ENCODE results near the gene TMCO1.
"Not testable (repeated sequence)": the region's sequence is repeated elsewhere in the genome, so short reads cannot be mapped to it uniquely, and the experiment has no call there.

TMCO1 gene

DNA sequence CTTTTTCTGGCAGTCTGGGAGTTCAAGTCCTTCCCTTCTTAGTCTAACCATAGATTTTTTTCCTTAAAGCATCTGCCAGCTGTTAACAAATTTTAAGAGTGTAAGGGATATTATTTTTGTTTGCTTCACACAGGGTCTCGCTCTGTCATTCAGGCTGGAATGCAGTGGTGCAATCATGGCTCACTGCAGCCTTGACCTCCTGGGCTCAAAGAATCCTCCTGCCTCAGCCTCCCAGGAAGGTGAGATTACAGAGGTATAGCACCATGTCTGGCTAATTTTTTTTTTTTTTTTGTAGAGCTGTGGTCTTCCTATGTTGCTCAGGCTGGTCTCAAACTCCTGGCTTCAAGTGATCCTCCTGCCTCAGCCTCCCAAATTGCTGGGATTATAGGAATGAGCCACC, 23.8 kb downstream of the TMCO1 start:
- DNase-seq, result not testable (repeated sequence)

DNA sequence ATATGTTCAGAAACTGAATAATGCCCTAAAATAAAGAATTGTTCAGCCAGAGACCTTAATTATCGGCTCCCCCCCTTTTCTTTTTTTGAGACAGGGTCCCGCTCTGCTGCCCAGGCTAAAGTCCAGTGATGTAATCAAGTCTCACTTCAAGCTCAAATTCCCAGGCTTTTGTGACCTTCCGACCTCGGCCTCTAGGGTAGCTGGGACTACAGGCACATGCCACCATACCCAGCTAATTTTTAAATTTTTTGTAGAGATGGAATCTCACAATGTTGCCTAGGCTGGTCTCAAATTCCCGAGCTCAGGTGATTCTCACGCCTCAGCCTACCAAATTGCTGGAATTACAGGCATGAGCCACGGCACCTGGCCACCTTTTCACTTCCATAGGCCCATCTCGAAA, 26.5 kb downstream of the TMCO1 start:
- DNase-seq, result no peak

DNA sequence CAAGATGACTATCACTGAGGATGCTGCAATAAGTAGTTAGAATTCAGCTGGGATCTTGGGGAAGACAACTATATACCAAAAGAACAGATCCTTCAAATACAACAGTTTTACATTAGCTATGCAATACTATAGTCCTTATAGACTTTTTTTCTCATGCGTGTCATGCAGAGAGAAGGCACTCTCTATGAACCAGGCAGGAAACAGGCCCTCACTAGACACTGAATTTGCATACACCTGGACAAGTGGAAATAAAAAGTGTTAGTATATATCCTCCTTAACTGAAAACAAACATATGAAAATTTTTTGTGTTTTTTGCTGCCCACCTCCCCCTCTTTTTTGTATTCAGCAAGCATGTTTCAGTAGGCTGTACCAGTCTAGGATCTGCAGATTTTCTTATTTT, 29.9 kb downstream of the TMCO1 start:
- peak in 1 of 2 experiments; percentile 4 for DNase-seq

DNA sequence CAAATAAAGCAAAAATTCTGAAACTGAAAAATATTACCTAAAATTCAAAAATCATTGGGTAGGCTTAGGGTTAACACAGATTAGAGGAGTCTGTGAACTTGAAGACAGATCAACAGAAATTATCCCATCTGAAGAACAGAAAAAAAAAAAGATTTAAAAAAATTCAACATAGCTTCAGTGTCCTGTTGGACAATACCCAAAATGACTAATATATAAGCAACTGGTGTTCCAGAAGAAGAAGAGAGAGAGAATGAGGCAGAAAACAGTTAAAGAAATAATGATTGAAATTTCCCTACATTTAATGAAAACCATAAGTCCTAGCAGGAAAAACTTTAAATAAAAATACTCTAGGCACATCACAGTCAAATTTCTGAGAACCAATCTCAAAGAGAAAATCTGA, 31.5 kb downstream of the TMCO1 start:
- DNase-seq, result no peak

DNA sequence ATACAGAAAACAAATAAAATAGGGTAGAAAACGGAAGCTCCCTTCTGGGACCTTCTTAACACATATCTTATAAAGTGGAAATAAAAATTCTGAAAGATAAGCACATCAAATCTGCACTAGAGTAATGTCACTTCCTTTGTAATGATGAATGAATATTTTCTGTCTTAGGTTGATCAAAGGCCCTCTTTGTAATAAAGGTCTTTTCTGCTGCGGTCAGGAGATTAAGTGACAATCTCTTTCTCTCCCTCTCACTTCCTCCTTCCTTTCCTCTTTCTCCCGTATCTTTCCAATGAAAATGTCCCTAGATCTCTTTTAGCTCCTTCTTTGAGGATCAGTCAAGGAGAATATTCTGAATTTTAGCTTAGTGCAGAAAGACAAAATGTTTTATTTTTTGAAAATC, 33.8 kb downstream of the TMCO1 start:
- no peak for DNase-seq

DNA sequence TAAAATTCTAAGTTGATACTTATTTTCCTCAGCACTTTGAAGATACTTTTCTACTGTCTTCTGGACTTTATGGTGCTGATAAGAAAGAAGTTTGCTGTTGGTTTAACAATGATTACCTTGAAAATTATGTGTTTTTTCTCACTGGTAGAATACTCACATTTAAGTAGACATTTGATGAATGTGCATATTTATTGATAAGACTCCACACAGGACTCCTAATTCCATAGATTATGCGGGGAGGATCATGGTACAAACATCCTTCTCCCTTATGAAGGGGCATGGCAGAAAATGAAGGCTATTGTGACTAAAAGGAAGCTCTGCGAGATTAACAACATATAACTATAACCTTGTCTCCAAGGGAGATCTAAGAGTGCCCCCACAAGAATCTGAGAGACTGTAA, 41.8 kb downstream of the TMCO1 start:
- no peak for DNase-seq

DNA sequence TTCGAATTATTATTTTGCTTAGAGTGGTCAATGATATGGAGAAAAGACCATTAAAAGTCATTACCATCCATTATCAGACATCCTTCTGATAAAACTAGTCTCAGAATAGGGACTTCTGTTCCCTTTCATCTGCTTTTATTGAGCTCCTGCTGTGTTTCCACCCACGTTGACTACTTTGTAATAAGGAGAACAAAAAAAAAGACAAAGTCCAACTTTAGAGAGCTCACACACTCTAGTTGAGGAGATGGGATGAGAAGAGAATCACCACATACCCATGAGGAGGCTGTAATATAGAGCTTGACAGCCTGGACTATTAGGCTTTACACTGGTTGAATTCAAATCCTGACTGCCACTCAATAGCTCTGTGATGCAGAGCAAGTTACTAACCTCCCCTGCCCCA, 42.5 kb downstream of the TMCO1 start:
- DNase-seq, result no peak

DNA sequence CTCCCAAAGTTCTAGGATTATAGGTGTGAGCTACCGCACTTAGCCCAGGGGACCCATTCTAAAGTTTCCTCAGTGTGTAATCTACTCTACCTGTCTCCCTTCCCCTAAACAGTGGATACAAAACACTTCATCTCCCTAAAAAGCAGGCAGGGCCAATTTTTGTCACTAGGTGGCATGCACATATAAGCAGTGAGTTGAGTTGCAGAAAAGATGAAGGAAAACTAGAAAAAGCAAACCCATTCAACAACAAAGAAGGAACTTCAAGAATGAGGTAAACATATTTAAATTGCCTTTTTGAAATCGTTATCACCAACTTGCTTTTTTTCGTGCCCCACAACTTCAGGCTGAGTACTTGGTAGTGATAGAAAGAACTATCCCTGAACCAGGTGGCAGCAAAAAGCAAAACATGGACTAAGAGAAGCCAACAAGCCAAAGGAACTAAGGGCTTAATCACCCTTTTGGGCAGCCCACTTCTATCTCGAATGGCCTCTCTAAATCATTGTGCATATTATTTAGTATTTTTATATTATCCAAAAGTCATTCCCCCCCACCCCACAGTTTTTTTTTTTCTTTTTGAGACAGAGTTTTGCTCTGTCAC, 50.7 kb downstream of the TMCO1 start:
- DNase-seq, result peak; percentile 53 to 60

DNA sequence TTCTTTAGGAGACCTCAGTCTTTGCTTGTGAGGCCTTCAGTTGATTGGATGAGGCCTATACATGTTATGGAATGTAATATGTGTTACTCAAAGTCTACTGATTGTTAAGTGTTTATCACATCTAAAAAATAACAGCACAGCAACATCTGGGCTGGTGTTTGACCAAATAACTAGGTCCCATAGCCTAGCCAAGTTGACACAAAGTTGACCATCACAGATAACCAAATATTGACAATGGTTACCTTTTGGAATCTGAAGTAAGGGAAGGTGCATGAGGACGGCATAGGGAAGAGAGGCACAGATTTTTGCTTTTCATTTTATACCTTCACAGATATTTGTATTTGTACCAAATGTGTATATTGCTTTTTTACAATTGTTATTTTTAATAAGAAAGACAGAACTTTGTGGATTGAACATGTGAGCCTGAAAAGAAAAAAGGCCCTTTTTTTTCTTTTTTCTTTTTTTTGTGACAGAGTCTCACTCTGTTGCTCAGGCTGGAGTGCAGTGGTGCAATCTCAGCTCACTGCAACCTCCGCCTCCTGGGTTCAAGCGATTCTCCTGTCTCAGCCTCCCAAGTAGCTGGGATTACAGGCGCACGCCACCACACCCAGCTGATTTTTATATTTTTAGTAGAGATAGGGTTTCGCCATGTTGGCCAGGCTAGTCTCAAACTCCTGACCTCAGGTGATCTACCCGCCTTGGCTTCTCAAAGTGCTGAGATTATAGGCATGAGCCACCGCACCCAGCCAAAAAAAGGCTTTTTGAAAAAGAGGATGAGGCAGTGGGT, 52.2 kb downstream of the TMCO1 start:
- DNase-seq, result not testable (repeated sequence)

DNA sequence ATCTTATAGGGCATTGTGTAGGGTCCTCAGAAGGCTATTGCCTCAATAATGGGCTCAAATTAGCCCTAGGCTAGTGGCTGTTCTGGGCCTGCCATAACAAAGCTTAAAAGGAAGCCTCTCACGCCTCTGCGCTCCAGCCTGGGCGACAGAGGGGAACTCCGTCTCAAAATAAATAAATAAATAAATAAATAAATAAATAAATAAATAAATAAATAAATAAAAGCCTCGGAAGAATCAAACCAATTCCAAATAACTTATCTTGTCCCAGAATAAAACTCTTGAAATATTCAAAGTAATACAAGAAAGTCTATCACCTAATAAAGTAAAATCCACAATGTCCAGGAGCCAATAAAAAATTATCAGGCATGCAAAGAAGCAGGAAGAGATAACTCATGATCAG, 55.9 kb downstream of the TMCO1 start:
- no peak for DNase-seq

DNA sequence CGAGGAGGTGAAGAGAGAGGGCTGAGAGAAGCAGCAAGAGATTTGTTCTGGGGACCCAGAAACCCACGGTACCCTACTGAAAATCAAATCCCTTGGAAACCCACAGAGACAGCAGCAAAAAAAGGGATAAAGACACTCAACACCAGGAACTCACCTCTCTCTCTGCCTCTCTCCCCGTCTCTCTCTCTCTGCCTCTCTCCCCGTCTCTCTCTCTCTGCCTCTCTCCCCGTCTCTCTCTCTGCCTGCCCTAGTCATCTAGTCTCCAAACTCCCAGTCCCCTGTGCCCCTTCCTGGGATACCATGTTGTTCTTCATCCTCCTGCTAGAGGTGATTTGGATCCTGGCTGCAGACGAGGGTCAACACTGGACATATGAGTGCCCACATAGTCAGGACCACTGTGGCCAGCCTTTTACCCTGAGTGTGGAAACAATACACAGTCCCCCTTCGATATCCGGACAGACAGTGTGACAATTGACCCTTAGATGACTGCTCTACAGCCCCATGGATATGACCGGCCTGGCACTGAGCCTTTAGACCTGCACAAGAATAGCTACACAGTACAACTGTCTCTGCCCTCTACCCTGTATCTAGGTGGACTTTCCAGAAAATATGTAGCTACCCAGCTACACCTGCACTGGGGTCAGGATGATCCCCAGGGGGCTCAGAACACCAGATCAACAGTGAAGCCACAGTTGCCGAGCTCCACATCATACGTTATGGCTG, 60.5 kb downstream of the TMCO1 start:
- DNase-seq, result no peak

DNA sequence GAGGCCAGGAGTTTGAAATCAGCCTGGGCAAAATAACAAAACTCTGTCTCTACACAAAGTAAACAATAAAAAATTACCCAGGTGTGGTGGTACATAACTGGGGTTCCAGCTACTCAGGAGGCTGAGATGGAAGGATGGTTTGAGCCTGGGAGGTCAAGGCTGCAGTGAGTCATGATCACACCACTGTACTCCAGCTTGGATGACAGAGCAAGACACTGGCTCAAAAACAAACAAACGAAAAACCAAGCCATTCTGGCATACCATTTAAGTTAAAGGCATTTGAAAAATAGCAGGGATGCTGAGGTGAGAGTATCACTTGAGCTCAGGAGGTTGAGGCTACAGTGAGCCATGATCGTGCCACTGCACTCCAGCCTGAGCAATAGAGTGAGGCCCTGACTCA, 65.0 kb downstream of the TMCO1 start:
- no peak for DNase-seq

DNA sequence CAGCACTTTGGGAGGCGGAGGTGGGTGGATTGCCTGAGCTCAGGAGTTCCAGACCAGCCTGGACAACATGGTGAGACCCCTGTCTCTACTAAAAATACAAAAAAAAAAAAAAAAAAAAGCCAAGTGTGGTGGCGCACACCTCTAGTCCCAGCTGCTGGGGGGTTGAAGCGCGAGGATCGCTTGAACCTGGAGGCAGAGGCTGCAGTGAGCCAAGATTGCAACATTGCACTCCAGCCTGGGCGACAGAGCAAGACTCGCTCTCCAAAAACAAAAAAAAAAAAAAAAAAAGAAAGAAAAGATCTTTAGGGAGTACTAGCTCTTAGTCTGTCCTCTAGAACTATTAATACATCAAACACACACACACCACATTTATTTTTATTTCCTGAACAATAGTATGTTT, 66.7 kb downstream of the TMCO1 start:
- not testable (repeated sequence) for DNase-seq

DNA sequence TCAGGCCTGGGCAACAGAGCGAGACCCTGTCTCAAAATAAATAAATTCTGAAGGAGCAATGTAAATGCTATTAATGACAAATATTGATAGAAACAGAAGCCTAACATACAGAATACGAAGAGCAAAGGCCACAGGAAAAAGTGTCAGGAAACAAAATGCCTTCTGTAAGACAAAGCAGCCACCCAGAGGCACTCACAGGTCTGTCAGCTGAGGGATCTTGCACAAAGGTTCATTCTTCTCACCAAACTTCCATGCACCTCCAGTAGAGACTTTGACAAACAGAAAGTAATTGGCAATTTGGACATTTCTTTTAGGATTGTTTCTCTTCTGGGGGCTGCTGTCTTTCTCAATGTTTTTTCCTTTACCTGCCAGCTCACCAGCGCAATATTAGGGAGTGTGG, 69.1 kb downstream of the TMCO1 start:
- no peak for DNase-seq

DNA sequence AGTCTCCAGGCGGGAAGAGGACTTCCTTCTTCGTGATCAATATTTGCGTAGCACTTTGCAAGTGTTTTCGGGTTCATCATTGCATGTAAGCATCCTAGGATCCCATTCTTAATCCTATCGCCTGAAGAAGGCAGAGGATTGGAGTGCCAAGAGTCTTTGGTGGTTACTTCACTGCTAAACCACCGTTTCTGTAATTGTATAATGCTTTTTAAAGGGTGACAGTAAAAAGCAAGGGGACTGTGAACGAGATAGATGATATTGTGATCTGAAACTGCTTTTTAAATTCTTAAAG, 70.0 kb downstream of the TMCO1 start:
- DNase-seq, result no peak

DNA sequence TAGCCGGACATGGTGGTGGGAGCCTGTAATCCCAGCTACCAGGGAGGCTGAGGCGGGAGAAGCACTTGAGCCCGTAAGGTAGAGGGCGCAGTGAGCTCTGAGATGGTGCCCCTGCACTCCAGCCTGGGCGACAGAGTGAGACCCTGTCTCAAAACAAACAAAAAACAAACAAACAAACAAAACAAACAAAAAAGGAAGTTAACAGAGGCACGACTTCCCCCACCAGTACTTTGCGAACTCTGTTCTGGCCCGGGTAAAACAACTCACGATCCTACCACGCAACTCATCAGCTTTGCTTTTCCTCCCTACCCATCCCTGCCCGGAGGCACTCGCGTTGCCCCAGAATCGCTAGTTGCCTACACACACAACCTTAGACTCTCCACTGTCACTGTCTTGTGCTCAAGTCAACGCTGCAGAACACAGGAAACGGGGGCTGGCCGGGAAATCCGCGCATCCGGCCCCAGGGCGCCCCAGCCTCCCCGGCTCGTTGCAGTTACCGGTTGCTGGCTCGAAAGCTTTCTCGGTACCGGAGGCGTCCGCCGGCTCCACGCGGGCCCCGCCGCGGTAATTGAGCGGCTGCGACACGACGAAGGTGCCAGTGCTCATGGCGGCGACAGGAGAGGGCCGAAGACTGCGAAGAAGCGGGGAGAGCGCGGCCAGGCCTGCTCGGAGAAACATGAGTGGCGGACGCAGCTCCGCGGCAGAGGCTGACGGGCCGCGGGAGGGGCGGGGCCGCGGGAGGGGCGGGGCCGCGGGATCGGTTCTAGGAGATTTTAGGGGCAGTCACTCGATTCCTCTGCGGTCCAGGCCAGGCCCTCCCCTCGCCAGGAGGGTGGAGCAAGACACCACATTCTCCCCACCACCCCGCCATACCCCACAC, 70.5 kb downstream of the TMCO1 start, which contains the start of gene ALDH9A1:
TSS of gene ALDH9A1 (minus strand) at position 682 of the 880 bp plus-strand sequence. CDS start at position 678, 4 bp downstream.
- peak; percentile 82 to 89 for DNase-seq

DNA sequence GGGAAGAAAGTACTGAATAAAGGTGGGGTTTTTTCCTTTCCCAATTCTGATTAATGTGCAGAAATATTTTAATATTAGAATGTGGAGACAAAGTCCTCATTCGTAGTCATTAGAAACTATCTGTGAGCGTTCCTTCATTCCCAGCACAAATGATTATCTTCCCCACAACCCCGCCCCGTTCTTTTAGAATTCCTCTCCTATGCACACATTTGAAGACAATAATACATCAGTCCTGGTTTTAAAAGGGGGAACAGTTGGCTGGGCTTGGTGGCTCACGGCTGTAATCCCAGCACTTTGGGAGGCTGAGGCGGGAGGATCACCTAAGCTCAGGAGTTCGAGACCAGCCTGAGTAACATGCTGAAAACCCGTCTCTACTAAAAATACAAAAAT, 71.2 kb downstream of the TMCO1 start:
- no peak for DNase-seq

DNA sequence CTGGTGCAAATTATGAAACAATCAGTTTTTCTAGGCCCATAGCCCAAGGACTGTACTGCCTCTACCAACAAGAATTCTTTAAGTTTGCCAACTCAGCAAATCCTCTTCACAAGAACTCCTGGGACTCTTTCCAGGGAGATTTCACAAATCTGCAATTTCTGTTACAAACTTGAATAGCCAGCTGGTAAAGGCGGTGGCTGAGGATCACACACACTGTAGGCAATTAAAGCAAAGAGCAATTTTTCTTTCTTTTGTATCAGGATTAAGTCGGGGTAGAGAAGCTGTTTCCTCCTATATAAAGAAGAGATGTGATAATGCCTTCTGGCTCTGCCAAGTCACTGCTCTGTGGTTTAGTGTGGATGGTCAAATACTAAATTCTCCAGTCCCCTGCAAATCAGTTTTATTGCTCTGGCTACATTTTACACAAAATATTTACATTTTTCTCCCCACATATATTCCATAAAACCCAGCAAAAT, 72.0 kb downstream of the TMCO1 start:
- no peak for DNase-seq

DNA sequence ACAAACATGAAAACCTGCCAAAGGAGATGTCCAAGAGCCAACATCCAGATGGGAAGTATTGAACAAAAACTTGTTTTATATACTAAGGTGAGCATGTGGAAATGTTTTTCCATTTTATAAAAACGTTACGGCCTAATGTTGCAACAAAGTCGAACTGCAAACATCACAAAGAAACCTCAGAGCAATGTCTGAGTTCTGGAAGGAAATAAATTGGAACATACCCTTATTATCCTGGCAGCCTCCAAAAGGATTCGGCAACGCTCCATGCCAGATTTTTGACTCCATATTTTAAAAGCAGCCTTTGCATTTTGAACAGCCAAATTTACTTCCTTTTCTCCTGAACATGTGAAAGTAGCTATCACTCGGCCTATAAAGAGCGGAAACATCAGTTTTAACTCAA, 73.6 kb downstream of the TMCO1 start:
- no peak for DNase-seq

DNA sequence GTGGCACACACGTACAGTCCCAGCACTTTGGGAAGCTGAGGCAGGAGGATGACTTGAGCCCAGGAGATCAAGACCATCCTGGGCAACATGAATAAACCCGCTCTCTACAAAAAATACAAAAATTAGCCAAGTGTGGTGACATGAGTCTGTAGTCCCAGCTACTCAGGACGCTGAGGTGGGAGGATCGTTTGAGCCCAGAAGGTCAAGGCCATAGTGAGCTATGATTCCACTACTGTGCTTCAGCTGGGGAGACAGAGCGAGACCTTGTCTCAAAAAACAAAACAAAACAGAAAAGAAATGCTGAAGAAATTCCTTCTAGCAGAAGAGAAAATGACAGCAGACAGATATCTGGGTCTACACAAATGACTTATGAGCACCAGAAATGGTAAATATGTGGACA, 80.6 kb downstream of the TMCO1 start:
- no peak for DNase-seq

DNA sequence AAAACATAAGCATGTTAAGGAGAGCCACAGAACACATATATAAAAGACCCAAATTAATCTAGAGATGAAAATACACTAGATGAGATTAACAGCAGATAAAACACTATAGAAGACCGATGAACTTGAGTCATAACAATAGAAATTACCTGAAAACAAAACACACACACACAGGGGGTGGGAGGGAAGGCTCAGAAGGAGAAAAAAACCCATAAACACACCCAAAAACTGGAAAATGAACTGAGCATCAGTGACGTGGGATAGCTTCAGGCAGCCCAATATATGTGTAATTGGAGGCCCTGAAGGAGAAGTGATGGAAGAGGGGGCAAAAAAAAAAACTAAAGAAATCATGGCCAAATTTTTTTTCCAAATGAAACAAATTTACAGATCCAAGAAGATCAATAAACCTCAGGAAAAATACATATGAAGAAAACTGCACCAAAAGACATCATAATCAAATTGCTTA, 81.7 kb downstream of the TMCO1 start:
- no peak for DNase-seq

DNA sequence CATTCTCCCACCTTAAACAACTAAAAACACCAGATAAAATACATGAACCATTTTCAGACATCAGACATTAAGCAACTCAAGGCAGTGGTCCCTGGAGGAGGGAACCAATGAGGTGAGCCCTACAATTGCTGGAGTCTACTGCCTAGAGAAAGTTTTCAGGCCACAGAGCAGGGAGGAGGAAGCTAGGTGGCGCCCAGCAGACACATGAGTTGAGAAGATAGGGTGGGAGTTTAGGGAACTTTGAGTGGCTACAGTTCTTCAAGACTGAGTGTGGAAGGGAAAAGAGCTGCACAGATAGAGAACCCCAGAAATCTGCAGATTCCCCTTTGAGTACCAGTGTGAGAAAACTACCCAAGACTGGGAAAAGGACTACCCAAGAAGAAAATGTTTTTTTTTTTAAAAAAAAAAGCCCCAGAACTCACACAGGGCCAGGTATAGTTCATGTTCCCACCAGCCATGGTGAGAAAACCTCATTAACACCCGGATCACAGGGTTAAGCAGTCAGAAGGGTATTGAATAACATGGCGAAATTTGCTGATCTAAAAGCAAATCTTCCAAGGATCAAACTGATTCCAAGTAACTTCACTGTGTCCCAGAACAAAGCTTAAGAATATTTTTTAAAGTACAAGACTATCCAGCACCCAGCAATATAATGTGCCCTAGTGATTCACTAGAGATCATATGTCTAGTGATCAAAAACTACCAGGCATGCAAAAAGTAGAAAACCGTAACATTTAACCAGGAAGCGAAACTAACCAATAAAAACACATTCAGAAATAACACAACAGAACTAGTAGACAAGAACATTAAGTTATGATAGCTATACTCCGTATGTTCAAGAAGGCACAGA, 82.3 kb downstream of the TMCO1 start:
- DNase-seq, result no peak
